Stimulated activated memory B cell treated with anti-CD40 and anti-IgM and Interleukin-4, amounts not matched to agents 10 μg/mL and 1 μg/mL and 100 μg/mL, for 72 hours (primary cell): ENCODE measurements around the gene CDC27.

Source experiments
- ATAC-seq: fragments of 150-1000 bp; cut with Tn5 transposase; 2 replicates; pipeline ENCODE4 v1.10.0; 2021
- H3K27ac Mint-ChIP-seq: one replicate; pipeline ENCODE4 v1.8.0; 2022; ENCODE audit warnings: mild to moderate bottlenecking, mixed read lengths
- H3K27me3 Mint-ChIP-seq: one replicate; pipeline ENCODE4 v1.8.0; 2022; ENCODE audit warnings: mixed read lengths
- H3K36me3 Mint-ChIP-seq: one replicate; pipeline ENCODE4 v1.8.0; 2022; ENCODE audit warnings: mixed read lengths
- H3K4me1 Mint-ChIP-seq: one replicate; pipeline ENCODE4 v1.8.0; 2022; ENCODE audit warnings: mixed read lengths
- H3K4me3 Mint-ChIP-seq: one replicate; pipeline ENCODE4 v1.8.0; 2022; ENCODE audit warnings: mild to moderate bottlenecking, moderate library complexity, mixed read lengths
- H3K9me3 Mint-ChIP-seq: one replicate; pipeline ENCODE4 v1.8.0; 2022; ENCODE audit warnings: mixed read lengths

The CDC27 gene

GRCh38 chr17:47208744-47209488 is 19.8 kb upstream of the CDC27 start, which contains the start of gene MYL4:
MYL4 (plus strand) TSS chr17:47209348; CDS start chr17:47209423, 75 bp downstream.
- H3K9me3 Mint-ChIP-seq = no peaks in the 10 kb centered on the region
- H3K27ac Mint-ChIP-seq = peak within 1 kb of the TSS; percentile 94
- no peaks in the 10 kb centered on the region for H3K27me3 Mint-ChIP-seq
- no peak within 1 kb of the TSS for H3K4me3 Mint-ChIP-seq
- H3K36me3 Mint-ChIP-seq = no peaks in the 10 kb centered on the region
- peaks cover 69% of the 10 kb centered on the region for H3K4me1 Mint-ChIP-seq
- ATAC-seq = no peak

- no peaks in the 10 kb centered on the region for H3K27me3 Mint-ChIP-seq
- no peaks in the 10 kb centered on the region for H3K9me3 Mint-ChIP-seq
- no peak overlapping the region for H3K4me3 Mint-ChIP-seq
- peaks cover 73% of the 10 kb centered on the region for H3K4me1 Mint-ChIP-seq
- H3K27ac Mint-ChIP-seq = peak overlapping the region; percentile 94
- ATAC-seq = no peak
- no peaks in the 10 kb centered on the region for H3K36me3 Mint-ChIP-seq
Measured at GRCh38 chr17:47207143-47208067, 18.3 kb upstream of the CDC27 start.

- Mint-ChIP-seq H3K27me3 (no peaks in the 10 kb centered on the region), H3K4me3 (peak overlapping the region; percentile 75), H3K27ac (peak overlapping the region; percentile 94), H3K36me3 (no peaks in the 10 kb centered on the region), H3K4me1 (peaks cover 74% of the 10 kb centered on the region), H3K9me3 (no peaks in the 10 kb centered on the region)
- peak; percentile 87 for ATAC-seq
Measured at GRCh38 chr17:47205419-47205963, 16.4 kb upstream of the CDC27 start.

GRCh38 chr17:47204722-47205418 is 15.8 kb upstream of the CDC27 start:
- peak; percentile 87 for ATAC-seq
- H3K27me3 Mint-ChIP-seq = no peaks in the 10 kb centered on the region

GRCh38 chr17:47203984-47204721 is 15.1 kb upstream of the CDC27 start:
- peak; percentile 28 for ATAC-seq
- Mint-ChIP-seq H3K4me3 (peak overlapping the region; percentile 75), H3K4me1 (peaks cover 77% of the 10 kb centered on the region), H3K27me3 (no peaks in the 10 kb centered on the region), H3K36me3 (no peaks in the 10 kb centered on the region), H3K9me3 (no peaks in the 10 kb centered on the region), H3K27ac (peak overlapping the region; percentile 94)

More at GRCh38 chr17:47204722-47205418, 15.8 kb upstream of the CDC27 start:
- Mint-ChIP-seq H3K4me1 (peaks cover 80% of the 10 kb centered on the region), H3K27ac (peak overlapping the region; percentile 94), H3K9me3 (no peaks in the 10 kb centered on the region), H3K4me3 (peak overlapping the region; percentile 75), H3K36me3 (no peaks in the 10 kb centered on the region)

GRCh38 chr17:47201166-47201565 is 12.1 kb upstream of the CDC27 start:
- Mint-ChIP-seq H3K4me1 (peaks cover 53% of the 10 kb centered on the region), H3K27me3 (no peaks in the 10 kb centered on the region), H3K36me3 (no peaks in the 10 kb centered on the region), H3K9me3 (no peaks in the 10 kb centered on the region), H3K4me3 (no peak overlapping the region), H3K27ac (peak overlapping the region; percentile 94)
- ATAC-seq = no peak

- peaks cover 44% of the 10 kb centered on the region for H3K4me1 Mint-ChIP-seq
- H3K36me3 Mint-ChIP-seq = no peaks in the 10 kb centered on the region
- no peaks in the 10 kb centered on the region for H3K27me3 Mint-ChIP-seq
- H3K27ac Mint-ChIP-seq = peak overlapping the region; percentile 94
- no peak for ATAC-seq
- H3K4me3 Mint-ChIP-seq = peak overlapping the region; percentile 42
- no peaks in the 10 kb centered on the region for H3K9me3 Mint-ChIP-seq
Measured at GRCh38 chr17:47200325-47200664, 11.2 kb upstream of the CDC27 start.

GRCh38 chr17:47199627-47200324 is 10.7 kb upstream of the CDC27 start:
- H3K9me3 Mint-ChIP-seq = no peaks in the 10 kb centered on the region
- no peaks in the 10 kb centered on the region for H3K36me3 Mint-ChIP-seq
- ATAC-seq = peak; percentile 83
- peaks cover 39% of the 10 kb centered on the region for H3K4me1 Mint-ChIP-seq
- no peaks in the 10 kb centered on the region for H3K27me3 Mint-ChIP-seq
- H3K4me3 Mint-ChIP-seq = peak overlapping the region; percentile 42
- peak overlapping the region; percentile 94 for H3K27ac Mint-ChIP-seq

- Mint-ChIP-seq H3K27me3 (no peaks in the 10 kb centered on the region), H3K36me3 (no peaks in the 10 kb centered on the region), H3K4me3 (no peak overlapping the region), H3K27ac (no peak overlapping the region), H3K4me1 (peaks cover 30% of the 10 kb centered on the region), H3K9me3 (no peaks in the 10 kb centered on the region)
- ATAC-seq = no peak
Measured at GRCh38 chr17:47197821-47198220, 8.7 kb upstream of the CDC27 start.

GRCh38 chr17:47193931-47194511 is 4.9 kb upstream of the CDC27 start:
- H3K4me1 Mint-ChIP-seq = peaks cover 32% of the 10 kb centered on the region
- no peaks in the 10 kb centered on the region for H3K27me3 Mint-ChIP-seq
- no peak overlapping the region for H3K4me3 Mint-ChIP-seq
- no peaks in the 10 kb centered on the region for H3K36me3 Mint-ChIP-seq
- H3K9me3 Mint-ChIP-seq = no peaks in the 10 kb centered on the region
- H3K27ac Mint-ChIP-seq = peak overlapping the region; percentile 6
- no peak for ATAC-seq

- peak; percentile 29 for ATAC-seq
- Mint-ChIP-seq H3K36me3 (no peaks in the 10 kb centered on the region), H3K9me3 (no peaks in the 10 kb centered on the region), H3K27ac (peak overlapping the region; percentile 61), H3K4me3 (peak overlapping the region; percentile 7), H3K4me1 (peaks cover 34% of the 10 kb centered on the region), H3K27me3 (no peaks in the 10 kb centered on the region)
Measured at GRCh38 chr17:47192554-47192953, 3.5 kb upstream of the CDC27 start.

GRCh38 chr17:47190770-47191169 is 1.7 kb upstream of the CDC27 start:
- no peak for ATAC-seq
- peaks cover 5% of the 10 kb centered on the region for H3K36me3 Mint-ChIP-seq
- no peak overlapping the region for H3K27ac Mint-ChIP-seq
- H3K4me3 Mint-ChIP-seq = no peak overlapping the region
- peaks cover 46% of the 10 kb centered on the region for H3K4me1 Mint-ChIP-seq
- H3K27me3 Mint-ChIP-seq = no peaks in the 10 kb centered on the region
- H3K9me3 Mint-ChIP-seq = no peaks in the 10 kb centered on the region

GRCh38 chr17:47190243-47190642 is 1.1 kb upstream of the CDC27 start:
- H3K4me3 Mint-ChIP-seq = no peak overlapping the region
- H3K27ac Mint-ChIP-seq = peak overlapping the region; percentile 98
- H3K9me3 Mint-ChIP-seq = no peaks in the 10 kb centered on the region
- H3K27me3 Mint-ChIP-seq = no peaks in the 10 kb centered on the region
- ATAC-seq = no peak
- peaks cover 49% of the 10 kb centered on the region for H3K4me1 Mint-ChIP-seq
- H3K36me3 Mint-ChIP-seq = peaks cover 5% of the 10 kb centered on the region
